A549 (cell line): Measurements from ENCODE around the gene NR1D1.

Source experiments
- TP53 ChIP-seq: fragments of 250-450 bp; sonication (Bioruptor Pico); IDR thresholded peaks from 2 replicates; pipeline ENCODE4 v1.5.0; 2021; ENCODE audit warnings: mild to moderate bottlenecking, moderate library complexity
- TF ChIP-seq, protein P1 (sequence below): fragments of >200 bp; sonication (Bioruptor Twin); formaldehyde crosslinking; IDR thresholded peaks from 3 replicates; pipeline ENCODE4 v1.5.1; 2016

DNA sequence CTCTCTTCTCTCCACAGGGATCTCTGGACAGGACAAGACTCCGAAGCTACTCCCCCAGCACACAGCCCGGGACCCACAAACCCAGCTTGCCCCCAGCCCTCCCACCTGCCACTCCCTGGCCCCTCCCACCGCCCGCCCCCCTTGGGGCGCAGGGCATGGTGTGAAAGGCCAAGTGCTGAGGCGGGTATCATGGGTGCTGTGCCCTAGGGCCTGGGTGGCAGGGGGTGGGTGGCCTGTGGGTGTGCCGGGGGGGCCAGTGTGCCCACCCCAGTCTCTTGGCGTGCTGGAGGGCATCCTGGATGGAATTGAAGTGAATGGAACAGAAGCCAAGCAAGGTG lies 26.2 kb downstream of the NR1D1 start:
- no peak for TF ChIP-seq TP53 (CRISPR knock-in tag)
- TF ChIP-seq, protein P1, sequence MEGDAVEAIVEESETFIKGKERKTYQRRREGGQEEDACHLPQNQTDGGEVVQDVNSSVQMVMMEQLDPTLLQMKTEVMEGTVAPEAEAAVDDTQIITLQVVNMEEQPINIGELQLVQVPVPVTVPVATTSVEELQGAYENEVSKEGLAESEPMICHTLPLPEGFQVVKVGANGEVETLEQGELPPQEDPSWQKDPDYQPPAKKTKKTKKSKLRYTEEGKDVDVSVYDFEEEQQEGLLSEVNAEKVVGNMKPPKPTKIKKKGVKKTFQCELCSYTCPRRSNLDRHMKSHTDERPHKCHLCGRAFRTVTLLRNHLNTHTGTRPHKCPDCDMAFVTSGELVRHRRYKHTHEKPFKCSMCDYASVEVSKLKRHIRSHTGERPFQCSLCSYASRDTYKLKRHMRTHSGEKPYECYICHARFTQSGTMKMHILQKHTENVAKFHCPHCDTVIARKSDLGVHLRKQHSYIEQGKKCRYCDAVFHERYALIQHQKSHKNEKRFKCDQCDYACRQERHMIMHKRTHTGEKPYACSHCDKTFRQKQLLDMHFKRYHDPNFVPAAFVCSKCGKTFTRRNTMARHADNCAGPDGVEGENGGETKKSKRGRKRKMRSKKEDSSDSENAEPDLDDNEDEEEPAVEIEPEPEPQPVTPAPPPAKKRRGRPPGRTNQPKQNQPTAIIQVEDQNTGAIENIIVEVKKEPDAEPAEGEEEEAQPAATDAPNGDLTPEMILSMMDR: no peak
